GM18867 (cell line): ENCODE data around the gene MACO1.
"Not testable (repeated sequence)": the region's sequence is repeated elsewhere in the genome, so short reads cannot be mapped to it uniquely, and the experiment has no call there.

Experiments
- ATAC-seq: cut with Tn5 transposase; IDR thresholded peaks from one replicate; pipeline ENCODE4 v1.9.1; 2021; ENCODE audit warnings: mild to moderate bottlenecking, moderate library complexity; ENCODE audit not compliant: unreplicated experiment

Gene MACO1, protein sequence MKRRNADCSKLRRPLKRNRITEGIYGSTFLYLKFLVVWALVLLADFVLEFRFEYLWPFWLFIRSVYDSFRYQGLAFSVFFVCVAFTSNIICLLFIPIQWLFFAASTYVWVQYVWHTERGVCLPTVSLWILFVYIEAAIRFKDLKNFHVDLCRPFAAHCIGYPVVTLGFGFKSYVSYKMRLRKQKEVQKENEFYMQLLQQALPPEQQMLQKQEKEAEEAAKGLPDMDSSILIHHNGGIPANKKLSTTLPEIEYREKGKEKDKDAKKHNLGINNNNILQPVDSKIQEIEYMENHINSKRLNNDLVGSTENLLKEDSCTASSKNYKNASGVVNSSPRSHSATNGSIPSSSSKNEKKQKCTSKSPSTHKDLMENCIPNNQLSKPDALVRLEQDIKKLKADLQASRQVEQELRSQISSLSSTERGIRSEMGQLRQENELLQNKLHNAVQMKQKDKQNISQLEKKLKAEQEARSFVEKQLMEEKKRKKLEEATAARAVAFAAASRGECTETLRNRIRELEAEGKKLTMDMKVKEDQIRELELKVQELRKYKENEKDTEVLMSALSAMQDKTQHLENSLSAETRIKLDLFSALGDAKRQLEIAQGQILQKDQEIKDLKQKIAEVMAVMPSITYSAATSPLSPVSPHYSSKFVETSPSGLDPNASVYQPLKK

DNA sequence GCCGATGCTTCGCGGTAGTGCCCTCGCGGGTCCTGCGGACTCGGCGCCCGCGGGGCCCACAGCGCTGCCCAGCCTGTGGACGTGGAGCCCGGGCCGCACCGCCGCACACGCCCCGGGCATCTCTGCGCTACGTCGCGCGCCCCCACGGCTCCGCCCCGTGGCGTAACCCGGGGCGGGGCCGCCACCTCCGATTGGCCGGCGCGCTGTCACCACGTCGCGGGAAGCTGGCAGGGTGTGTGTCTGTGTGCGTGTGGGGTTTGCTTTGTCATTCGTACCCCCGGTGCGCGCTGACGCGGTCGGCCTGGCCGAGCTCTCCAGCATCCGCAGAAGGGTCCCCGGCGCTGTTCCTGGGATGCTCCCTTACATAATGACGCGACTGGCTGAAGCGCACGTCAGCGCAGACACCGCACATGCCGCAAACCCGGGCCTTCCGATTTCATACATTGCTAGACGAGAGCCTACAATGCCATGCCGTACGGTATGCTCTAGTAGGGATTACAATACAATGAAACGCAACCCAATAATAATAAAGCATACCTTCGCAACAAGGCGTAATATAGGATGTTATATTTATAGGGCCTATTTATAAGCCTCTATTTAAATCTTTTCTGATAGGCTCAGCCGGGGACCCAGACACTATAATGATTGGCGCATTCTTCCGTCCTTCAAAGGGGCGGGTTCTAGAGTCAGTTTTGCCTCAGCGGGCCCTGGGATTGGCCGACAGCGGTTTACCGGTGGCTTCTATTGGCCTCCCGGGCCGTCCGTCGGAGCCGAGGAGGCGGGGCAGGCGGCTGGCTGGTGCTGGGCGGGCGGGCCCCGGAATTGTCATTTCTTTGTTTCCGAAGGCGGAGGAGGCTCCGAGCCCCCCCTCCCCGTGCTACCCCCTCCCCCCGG, at the start of gene MACO1:
Gene MACO1, plus strand, starts transcription at position 825 of the 894 bp plus-strand sequence. CDS start 202 bp downstream, outside the sequence.
- ATAC-seq, result peak; percentile 86

DNA sequence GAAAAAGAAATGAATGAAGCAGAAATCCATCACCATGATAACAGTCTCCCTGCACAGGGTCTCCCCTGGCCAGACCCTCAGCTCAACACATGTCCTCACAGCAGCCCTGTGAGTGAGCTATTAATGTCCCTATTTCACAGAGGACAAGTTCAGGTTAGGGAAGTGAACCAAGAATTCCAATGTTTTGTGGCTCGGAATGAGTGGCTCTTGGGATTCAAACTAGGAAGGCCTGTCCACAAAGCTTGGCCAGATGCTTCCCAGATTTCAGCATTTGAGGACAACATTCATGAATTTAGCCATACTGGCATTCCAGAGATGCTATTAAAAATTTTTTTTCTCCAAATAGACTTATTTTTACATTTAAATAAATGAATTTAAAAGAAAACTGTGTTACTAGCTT, 48.2 kb upstream of the MACO1 start:
- ATAC-seq, result not testable (repeated sequence)

DNA sequence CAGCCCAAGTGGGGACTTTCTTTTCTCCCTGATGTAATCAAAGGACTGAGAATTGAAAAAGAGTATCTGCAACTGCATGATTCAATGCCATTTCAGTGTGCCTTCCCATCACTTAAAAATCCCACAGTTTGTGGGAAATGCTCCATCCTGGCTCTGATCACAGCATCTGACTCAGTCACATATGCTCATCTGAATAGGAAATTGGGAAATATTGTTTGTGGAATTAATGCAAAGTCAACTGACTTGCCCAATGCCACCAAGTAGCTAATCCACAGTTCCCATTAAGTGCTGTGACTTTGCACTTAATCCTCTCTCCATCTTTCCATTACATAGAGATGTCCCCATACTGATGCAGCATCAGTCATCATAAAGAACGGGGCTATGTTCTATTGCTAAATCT, 47.6 kb upstream of the MACO1 start:
- ATAC-seq, result not testable (repeated sequence)

DNA sequence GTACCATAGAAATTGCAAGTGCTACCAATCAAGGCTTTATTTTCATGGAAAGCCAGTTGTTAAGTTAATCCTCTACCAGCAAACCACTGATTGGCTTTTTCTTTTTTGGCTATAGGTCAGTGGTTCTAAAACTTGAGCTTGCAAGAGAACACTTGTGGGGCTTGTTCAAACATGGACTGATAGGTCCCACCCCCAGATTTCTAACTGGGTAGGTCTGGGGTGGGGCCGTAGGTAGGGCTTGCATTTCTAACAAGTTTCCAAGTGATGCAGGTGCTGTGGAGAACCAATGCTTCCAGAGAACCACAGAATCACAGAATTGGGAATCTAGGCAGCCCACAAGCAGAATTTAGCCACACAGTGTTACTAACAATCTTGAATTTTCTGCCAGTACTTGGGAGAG, 46.8 kb upstream of the MACO1 start:
- ATAC-seq, result not testable (repeated sequence)

DNA sequence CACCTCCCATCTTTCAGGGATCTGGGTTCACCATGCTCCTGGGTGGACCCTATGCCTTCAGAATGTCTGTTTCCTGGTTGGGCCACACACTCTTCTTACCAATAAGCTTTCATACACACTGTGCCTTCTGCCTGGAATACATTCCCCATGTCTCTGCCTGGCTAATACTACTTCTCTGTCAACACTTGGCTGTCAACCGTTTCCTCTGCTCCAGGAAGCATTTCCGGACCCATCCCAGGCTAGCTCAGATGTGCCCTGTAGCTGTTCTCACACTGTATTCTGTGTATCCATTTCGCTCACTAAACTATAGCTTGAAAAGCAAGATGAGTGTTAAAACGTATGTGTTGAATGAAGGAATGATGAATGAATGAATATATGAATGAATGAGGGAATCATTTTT, 43.6 kb upstream of the MACO1 start:
- not testable (repeated sequence) for ATAC-seq

DNA sequence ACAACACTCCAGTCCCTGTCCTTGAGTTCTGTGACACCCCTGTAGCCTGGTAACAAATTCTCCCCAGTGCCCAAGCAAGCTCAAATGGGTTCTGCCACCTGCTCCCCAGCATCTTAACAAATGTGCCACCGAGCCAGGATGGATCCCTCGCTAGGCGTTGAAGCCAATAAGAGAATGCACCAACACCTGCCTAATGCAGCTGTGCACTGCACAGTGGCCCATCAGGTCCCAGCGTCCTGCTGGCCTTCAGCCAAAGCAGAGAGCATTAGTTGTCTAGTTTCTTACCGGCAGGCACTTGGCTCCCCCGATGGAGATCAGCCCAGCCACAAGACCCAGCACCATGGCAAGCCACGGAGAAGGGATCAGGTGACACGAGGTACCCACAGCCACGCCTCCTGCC, 42.0 kb upstream of the MACO1 start:
- ATAC-seq, result not testable (repeated sequence)

DNA sequence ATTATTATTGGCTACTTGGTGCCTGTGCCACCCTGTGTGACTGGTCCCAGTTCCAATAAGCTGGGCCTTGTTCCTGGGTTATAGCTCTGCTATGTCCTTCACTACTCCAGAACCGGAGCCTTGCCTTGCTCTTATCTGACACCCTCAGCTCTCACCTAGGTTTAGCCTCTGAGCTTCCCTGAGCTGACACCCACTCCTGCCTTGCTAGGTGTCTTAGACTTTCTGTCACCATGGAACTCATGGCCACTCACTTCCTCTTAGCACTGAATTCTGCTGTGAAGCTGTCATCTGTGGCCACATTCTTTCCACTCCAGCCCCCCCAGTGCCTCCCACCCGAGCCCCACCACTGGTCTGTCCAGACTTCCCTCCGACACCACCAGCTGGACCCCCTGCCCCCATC, 41.0 kb upstream of the MACO1 start:
- not testable (repeated sequence) for ATAC-seq

DNA sequence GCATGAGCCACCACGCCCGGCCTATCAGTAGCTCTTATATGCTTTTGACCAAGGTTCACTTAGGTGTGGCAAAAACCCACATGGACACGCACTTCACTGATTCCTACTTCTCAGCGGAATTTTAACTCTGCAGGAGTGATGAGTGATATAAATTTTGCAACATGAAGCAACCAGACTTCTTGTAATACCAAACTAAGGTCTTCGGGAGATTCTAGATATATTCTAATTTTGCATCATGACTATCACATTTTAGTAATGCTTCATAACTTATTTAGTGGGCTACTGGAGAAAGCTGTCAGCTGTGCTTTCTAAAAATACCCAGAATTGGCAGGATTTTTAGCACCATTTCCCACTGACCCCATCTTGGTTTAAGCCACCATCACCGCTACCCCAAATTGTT, 37.9 kb upstream of the MACO1 start:
- ATAC-seq, result no peak

DNA sequence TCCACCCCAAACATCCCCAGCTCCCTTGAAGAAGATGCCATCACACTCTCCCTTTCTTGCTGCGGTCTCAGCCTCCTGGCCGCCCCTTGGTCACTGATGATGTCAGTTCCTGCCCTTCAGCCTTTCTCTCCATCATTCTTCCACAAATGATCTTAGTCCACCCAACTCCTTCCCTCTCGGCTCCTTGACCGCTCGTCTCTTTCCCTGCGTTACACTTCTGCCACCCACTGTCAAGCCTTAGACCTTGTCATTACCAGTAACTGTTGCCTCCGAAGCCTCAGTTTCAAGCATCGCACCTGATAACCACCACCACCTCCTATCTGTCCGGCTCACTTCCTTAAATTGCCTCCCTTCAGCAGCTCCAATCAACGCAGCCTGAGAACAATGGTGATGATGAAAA, 33.1 kb upstream of the MACO1 start:
- not testable (repeated sequence) for ATAC-seq

DNA sequence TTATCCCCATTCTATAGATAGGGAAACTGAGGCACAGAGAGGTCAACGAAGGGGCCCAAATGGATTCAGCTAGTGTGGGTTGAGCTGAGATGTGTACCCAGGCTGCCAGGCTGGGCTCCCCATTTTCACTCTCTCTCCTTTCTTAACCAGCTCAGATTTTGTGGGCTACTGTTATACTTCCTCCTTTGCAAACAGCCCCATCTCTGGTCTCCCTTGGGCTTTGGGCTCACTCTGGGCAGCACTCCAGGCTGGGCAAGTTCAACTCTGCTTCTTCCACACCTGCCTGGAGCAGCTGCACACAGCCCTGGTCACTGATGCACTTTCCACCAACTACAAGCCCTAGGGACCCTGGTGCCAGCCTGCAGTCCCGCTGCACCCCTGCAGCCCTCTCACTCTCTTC, 32.6 kb upstream of the MACO1 start:
- not testable (repeated sequence) for ATAC-seq

DNA sequence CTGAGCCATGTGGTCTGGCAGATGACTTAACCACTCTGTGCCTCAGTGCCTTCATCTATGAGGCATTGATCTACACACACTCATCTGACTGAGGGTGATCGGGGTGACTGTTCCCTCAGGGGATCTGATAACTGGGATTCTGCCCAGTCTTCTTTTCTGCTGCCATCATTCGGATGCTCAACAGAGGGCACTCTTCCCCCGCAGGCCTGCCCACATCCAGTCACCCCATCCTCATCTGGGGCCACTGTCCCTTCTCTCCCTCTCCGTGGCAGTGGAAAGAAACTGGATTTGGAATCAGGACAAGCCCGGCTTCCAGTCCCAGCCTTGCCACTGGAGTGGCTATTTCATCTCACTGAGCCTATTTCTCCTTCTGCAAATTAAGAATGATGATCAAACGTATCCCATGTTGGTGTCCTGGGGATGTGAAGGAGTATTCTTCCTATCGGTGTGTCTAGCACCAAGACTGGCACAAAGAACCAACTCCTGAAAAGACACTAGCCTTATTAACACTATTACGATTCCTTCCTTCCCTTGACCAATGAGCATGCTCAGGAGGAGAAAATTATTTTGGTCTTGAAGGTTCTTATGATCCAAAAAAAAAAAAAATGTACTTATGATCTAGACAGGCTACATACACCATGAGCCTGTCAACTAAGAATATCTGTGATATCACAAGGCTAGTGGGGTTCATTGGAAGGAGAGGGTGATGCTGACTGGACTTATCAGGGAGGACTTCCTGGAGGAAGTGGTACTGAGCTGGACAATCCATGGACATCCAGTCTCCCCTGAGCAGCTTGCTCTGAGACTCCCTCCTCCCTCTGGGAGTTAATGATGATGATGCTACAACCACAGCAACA, 27.5 kb upstream of the MACO1 start:
- not testable (repeated sequence) for ATAC-seq

DNA sequence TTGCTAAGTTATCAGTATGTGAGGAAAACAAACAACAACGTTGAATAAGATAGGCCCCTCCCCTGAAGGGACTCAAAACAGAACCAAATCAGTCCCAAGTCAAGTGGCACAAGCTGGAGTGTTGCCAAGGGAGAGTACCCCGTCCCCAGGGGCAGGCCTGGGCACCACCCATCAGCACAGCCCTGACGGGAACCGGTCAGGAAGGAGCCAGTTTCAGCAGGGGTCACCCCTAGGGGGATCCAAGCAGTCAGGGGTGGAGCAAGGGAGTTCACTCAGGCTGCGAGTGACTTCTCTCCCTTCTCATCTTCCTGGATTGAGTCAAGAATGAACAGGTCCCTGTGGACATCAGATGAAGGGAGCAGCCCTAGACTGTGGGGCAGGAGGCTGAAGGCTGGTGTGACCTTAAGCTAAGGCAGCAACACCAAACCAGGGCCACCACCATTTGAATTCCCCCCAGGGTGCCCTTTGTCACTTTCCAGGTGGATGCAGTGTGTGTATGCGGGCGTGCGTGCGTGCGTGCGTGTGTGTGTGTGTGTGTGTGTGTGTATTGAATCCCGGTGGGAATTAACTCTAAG, 24.9 kb upstream of the MACO1 start:
- ATAC-seq, result not testable (repeated sequence)

DNA sequence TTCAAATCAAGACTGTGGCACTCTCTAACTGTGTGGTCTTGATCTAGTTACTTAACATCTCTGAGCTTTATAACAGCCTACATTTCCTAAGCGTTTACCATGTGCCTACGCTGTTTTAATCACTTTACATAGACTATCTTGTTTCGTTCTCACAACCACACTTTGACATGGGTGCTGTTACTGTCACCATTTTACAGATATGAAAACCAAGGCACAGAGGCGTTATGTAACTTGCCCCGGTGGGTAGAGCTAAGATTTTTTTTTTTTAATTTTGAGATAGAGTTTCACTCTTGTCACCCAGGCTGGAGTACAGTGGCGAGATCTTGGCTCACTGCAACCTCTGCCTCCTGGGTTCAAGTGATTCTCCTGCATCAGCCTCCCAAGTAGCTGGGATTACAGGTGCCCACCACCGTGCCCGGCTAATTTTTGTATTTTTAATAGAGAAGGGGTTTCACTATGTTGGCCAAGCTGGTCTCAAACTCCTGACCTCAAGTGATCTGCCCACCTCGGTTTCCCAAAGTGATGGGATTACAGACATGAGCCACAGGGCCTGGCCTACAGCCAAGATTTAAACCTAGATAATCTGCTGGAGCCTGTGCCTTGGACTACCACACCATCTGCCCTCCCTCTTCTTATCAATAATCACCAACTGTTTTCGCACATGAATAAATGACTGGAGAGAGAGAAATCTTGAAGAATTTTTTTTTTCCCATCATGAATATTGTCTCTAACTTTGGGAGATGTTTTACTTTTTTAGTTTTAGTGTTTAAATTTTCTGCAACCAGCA, 20.9 kb upstream of the MACO1 start:
- ATAC-seq, result not testable (repeated sequence)

DNA sequence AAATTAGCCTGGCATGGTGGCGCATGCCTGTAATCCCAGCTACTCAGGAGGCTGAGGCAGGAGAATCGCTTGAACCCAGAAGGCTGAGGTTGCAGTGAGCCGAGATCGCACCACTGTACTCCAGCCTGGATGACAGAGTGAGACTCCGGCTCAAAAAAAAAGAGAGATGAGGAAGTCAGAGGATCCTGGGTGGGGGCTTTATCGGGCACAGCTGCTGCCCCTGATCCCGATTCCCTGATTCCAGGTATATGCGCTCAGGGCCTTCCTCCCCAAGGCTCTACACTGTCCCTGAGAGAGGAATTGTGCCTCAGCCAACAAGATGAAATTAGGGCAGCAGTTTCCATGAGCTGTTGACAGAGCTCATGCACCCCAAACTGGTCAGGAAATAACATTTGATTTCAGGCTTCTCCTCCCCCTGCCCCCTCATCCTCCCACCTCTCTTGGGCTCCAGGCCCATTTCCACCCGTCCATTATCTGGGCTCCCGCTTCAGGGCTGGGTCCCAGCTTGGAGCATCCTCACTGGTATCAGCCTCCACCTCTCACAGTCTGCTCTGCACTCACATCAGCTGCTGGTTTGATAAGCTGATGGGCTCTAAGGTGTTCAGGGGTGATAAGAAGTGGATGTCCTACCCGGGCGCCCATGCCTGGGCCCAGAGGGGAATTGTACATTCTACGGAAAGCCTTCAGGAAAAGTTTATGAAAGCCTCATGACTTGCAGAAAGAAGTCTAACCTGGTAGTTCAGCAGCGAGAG, 17.6 kb upstream of the MACO1 start:
- ATAC-seq, result not testable (repeated sequence)

DNA sequence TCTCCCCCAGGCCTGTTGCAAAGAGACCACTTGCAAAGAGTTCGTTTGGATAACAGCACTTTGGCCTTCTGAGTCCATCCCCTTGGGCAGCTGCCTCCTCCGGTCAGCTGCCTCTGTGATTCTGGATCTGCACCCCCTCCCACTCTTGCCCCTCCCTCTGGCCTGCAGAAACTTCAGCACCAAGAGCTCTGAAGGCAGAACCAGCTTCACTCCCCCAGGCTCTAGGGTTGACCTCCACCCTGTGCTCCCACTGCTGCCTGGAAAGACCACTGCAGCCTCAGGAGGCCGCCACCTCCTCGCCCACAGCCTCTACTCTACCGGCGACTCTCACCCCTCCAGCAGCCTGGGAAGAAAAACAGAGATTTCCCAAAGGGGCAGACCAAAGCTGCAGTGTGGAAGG, 16.5 kb upstream of the MACO1 start:
- not testable (repeated sequence) for ATAC-seq

DNA sequence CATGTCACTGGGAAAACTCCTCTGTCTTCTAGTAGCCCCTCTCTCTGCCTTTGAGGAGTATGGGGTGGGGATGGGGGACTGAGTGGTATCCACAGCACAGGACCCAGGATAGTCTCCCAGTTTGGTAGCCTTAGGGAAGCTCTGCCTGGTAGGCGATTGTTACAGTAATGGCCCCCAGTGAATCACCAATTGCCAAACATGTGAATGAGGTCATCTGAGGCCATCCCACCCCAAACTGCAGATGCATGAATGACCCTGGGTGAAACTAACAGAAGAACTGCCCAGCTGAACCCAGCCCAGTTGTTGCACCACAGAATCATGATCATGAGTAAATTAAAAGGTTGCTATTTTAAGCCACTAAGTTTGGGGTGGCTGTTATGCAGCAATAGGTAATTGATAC, 16.1 kb upstream of the MACO1 start:
- not testable (repeated sequence) for ATAC-seq

DNA sequence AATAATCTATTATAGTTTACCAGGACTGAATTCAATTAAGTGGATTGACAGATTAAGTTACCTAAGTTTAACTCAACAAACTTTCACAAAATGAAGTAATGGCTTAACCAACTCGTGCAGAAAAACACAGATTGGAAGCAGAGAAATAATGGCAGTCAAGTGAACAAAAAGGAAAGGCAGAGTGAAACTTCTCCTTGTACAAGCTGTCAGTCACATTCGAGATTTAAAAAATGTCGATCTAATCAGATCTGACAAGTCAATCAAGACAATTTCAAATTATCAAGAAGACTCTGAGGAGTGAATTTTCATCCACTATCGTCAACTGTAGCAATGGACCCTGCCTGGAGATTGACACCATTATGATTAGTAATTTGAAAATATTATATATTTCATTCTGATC, 13.4 kb upstream of the MACO1 start:
- not testable (repeated sequence) for ATAC-seq

DNA sequence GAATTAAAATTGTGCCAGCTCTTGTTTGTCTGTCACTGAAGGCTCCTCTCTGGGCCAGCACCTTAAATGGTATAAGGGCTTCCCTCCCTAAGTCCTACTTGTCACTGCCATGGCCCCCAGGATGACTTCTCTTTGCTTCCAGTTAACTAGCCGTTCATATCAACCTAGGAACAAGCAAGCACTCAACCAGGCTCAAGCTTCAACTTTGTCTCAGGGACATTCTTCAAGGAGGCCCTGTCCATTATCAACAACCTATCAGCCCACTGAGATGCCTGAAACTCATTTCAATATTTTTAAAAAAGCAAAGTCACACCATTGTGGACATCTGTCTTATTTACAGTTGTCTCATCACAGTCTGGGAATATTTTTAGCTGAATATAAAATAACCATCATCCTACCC, 11.4 kb upstream of the MACO1 start:
- ATAC-seq, result not testable (repeated sequence)
